ENCODE data around the gene SMIM14.

Gene SMIM14

GRCh38 chr4:39648827-39649558 lies 10.3 kb upstream of the SMIM14 start:
- no peaks in the 10 kb centered on the region for H3K27me3 ChIP-seq (ENCODE audit: control insufficient read depth in 1 of 2, insufficient read depth in 1 of 2, low read length in 2 of 2)
- H3K4ac ChIP-seq (ENCODE audit: low read depth in 1 of 2, low read length in 2 of 2), result no peak overlapping the region
- H4K8ac ChIP-seq (ENCODE audit: low read length), result no peak overlapping the region
- no peaks in the 10 kb centered on the region for H3K79me1 ChIP-seq (replicated peaks; ENCODE audit: low read length, poor library complexity, severe bottlenecking)
- no peaks in the 10 kb centered on the region for H3K36me3 ChIP-seq (ENCODE audit: control insufficient read depth in 1 of 2, insufficient read depth in 2 of 2, low read depth in 1 of 2, low read length in 2 of 2)
- no peaks in the 10 kb centered on the region for H3K9me3 ChIP-seq (ENCODE audit: control insufficient read depth, low read length)
- no peak overlapping the region for H2BK5ac ChIP-seq (ENCODE audit: low read depth, low read length, poor library complexity, severe bottlenecking)
- H2AK5ac ChIP-seq (ENCODE audit: low read length, severe bottlenecking), result no peak overlapping the region
- H3K18ac ChIP-seq (ENCODE audit: low read depth in 1 of 2, low read length in 2 of 2), result no peak overlapping the region
- H3K27ac ChIP-seq (ENCODE audit: low read length, poor library complexity, severe bottlenecking), result no peak overlapping the region
- no peak for DNase-seq
- no peaks in the 10 kb centered on the region for H3K4me1 ChIP-seq (ENCODE audit: control insufficient read depth, insufficient read depth, low read depth, low read length)
- H3K9ac ChIP-seq (ENCODE audit: low read length), result no peak overlapping the region
- no peak overlapping the region for H3K23ac ChIP-seq (ENCODE audit: low read length in 2 of 2)
- H2AFZ ChIP-seq (ENCODE audit: low read depth, low read length), result no peak overlapping the region
- no peak overlapping the region for H2BK12ac ChIP-seq (ENCODE audit: low read length in 2 of 2)
- no peak overlapping the region for H3K14ac ChIP-seq (ENCODE audit: low read length in 2 of 2)
- 94% methylated on average over 6 of the region's 6 CpGs for WGBS
- no peak overlapping the region for H3K4me2 ChIP-seq (ENCODE audit: low read length, poor library complexity, severe bottlenecking)
- H4K91ac ChIP-seq (ENCODE audit: low read length), result no peak overlapping the region
- no peak overlapping the region for H2BK120ac ChIP-seq (ENCODE audit: low read depth, low read length)
- no peak overlapping the region for H3K4me3 ChIP-seq (ENCODE audit: insufficient read depth in 1 of 2, low read depth in 1 of 2, low read length in 2 of 2)
- no peak overlapping the region for H2BK15ac ChIP-seq (ENCODE audit: low read depth, poor library complexity, severe bottlenecking)

- no peak overlapping the region for H2BK15ac ChIP-seq (ENCODE audit: low read depth, poor library complexity, severe bottlenecking)
- no peaks in the 10 kb centered on the region for H3K36me3 ChIP-seq (ENCODE audit: control insufficient read depth in 1 of 2, insufficient read depth in 2 of 2, low read depth in 1 of 2, low read length in 2 of 2)
- H3K23ac ChIP-seq (ENCODE audit: low read length in 2 of 2), result no peak overlapping the region
- no peaks in the 10 kb centered on the region for H3K4me1 ChIP-seq (ENCODE audit: control insufficient read depth, insufficient read depth, low read depth, low read length)
- H3K18ac ChIP-seq (ENCODE audit: low read depth in 1 of 2, low read length in 2 of 2), result no peak overlapping the region
- no peak overlapping the region for H4K91ac ChIP-seq (ENCODE audit: low read length)
- H3K27me3 ChIP-seq (ENCODE audit: control insufficient read depth in 1 of 2, insufficient read depth in 1 of 2, low read length in 2 of 2), result no peaks in the 10 kb centered on the region
- H2BK120ac ChIP-seq (ENCODE audit: low read depth, low read length), result no peak overlapping the region
- no peak overlapping the region for H2BK5ac ChIP-seq (ENCODE audit: low read depth, low read length, poor library complexity, severe bottlenecking)
- no peak overlapping the region for H3K14ac ChIP-seq (ENCODE audit: low read length in 2 of 2)
- no peaks in the 10 kb centered on the region for H3K9me3 ChIP-seq (ENCODE audit: control insufficient read depth, low read length)
- H3K4ac ChIP-seq (ENCODE audit: low read depth in 1 of 2, low read length in 2 of 2), result no peak overlapping the region
- WGBS, result 100% methylated on average over 2 of the region's 3 CpGs
- no peak for DNase-seq
- no peak overlapping the region for H2BK12ac ChIP-seq (ENCODE audit: low read length in 2 of 2)
- H3K79me1 ChIP-seq (replicated peaks; ENCODE audit: low read length, poor library complexity, severe bottlenecking), result no peaks in the 10 kb centered on the region
- no peak overlapping the region for H2AFZ ChIP-seq (ENCODE audit: low read depth, low read length)
- no peak overlapping the region for H4K8ac ChIP-seq (ENCODE audit: low read length)
- H3K27ac ChIP-seq (ENCODE audit: low read length, poor library complexity, severe bottlenecking), result no peak overlapping the region
- H3K4me2 ChIP-seq (ENCODE audit: low read length, poor library complexity, severe bottlenecking), result no peak overlapping the region
- no peak overlapping the region for H3K9ac ChIP-seq (ENCODE audit: low read length)
- no peak overlapping the region for H2AK5ac ChIP-seq (ENCODE audit: low read length, severe bottlenecking)
- no peak overlapping the region for H3K4me3 ChIP-seq (ENCODE audit: insufficient read depth in 1 of 2, low read depth in 1 of 2, low read length in 2 of 2)
These were observed 9.5 kb upstream of the SMIM14 start for GRCh38 chr4:39648213-39648612.

GRCh38 chr4:39642885-39643552 lies 4.4 kb upstream of the SMIM14 start:
- Histone ChIP-seq H2BK5ac (ENCODE audit: low read depth, low read length, poor library complexity, severe bottlenecking) (no peak overlapping the region), H3K27me3 (ENCODE audit: control insufficient read depth in 1 of 2, insufficient read depth in 1 of 2, low read length in 2 of 2) (no peaks in the 10 kb centered on the region), H3K4me2 (ENCODE audit: low read length, poor library complexity, severe bottlenecking) (no peak overlapping the region), H4K8ac (ENCODE audit: low read length) (no peak overlapping the region), H3K4me3 (ENCODE audit: insufficient read depth in 1 of 2, low read depth in 1 of 2, low read length in 2 of 2) (no peak overlapping the region), H3K9ac (ENCODE audit: low read length) (no peak overlapping the region), H2BK15ac (ENCODE audit: low read depth, poor library complexity, severe bottlenecking) (no peak overlapping the region), H3K4me1 (ENCODE audit: control insufficient read depth, insufficient read depth, low read depth, low read length) (peaks cover 3% of the 10 kb centered on the region), H2AFZ (ENCODE audit: low read depth, low read length) (no peak overlapping the region), H3K18ac (ENCODE audit: low read depth in 1 of 2, low read length in 2 of 2) (no peak overlapping the region), H3K36me3 (ENCODE audit: control insufficient read depth in 1 of 2, insufficient read depth in 2 of 2, low read depth in 1 of 2, low read length in 2 of 2) (no peaks in the 10 kb centered on the region), H3K4ac (ENCODE audit: low read depth in 1 of 2, low read length in 2 of 2) (no peak overlapping the region), H3K23ac (ENCODE audit: low read length in 2 of 2) (no peak overlapping the region), H3K27ac (ENCODE audit: low read length, poor library complexity, severe bottlenecking) (no peak overlapping the region), H3K14ac (ENCODE audit: low read length in 2 of 2) (no peak overlapping the region), H2BK120ac (ENCODE audit: low read depth, low read length) (no peak overlapping the region), H4K91ac (ENCODE audit: low read length) (no peak overlapping the region), H2AK5ac (ENCODE audit: low read length, severe bottlenecking) (no peak overlapping the region), H3K9me3 (ENCODE audit: control insufficient read depth, low read length) (no peaks in the 10 kb centered on the region), H3K79me1 (replicated peaks; ENCODE audit: low read length, poor library complexity, severe bottlenecking) (peaks cover 3% of the 10 kb centered on the region), H2BK12ac (ENCODE audit: low read length in 2 of 2) (no peak overlapping the region)
- DNase-seq, result no peak
- WGBS, result no CpG with 5 or more reads among the region's 4 CpGs

- Histone ChIP-seq H3K4me1 (ENCODE audit: control insufficient read depth, insufficient read depth, low read depth, low read length) (peaks cover 3% of the 10 kb centered on the region), H3K14ac (ENCODE audit: low read length in 2 of 2) (no peak overlapping the region), H2BK5ac (ENCODE audit: low read depth, low read length, poor library complexity, severe bottlenecking) (no peak overlapping the region), H2AFZ (ENCODE audit: low read depth, low read length) (no peak overlapping the region), H3K27ac (ENCODE audit: low read length, poor library complexity, severe bottlenecking) (no peak overlapping the region), H2BK12ac (ENCODE audit: low read length in 2 of 2) (no peak overlapping the region), H3K4me3 (ENCODE audit: insufficient read depth in 1 of 2, low read depth in 1 of 2, low read length in 2 of 2) (no peak overlapping the region), H3K9ac (ENCODE audit: low read length) (no peak overlapping the region), H2BK15ac (ENCODE audit: low read depth, poor library complexity, severe bottlenecking) (no peak overlapping the region), H2AK5ac (ENCODE audit: low read length, severe bottlenecking) (no peak overlapping the region), H3K4me2 (ENCODE audit: low read length, poor library complexity, severe bottlenecking) (no peak overlapping the region), H3K9me3 (ENCODE audit: control insufficient read depth, low read length) (no peaks in the 10 kb centered on the region), H3K18ac (ENCODE audit: low read depth in 1 of 2, low read length in 2 of 2) (no peak overlapping the region), H3K23ac (ENCODE audit: low read length in 2 of 2) (no peak overlapping the region), H3K27me3 (ENCODE audit: control insufficient read depth in 1 of 2, insufficient read depth in 1 of 2, low read length in 2 of 2) (no peaks in the 10 kb centered on the region), H3K36me3 (ENCODE audit: control insufficient read depth in 1 of 2, insufficient read depth in 2 of 2, low read depth in 1 of 2, low read length in 2 of 2) (no peaks in the 10 kb centered on the region), H3K4ac (ENCODE audit: low read depth in 1 of 2, low read length in 2 of 2) (no peak overlapping the region), H2BK120ac (ENCODE audit: low read depth, low read length) (no peak overlapping the region), H4K91ac (ENCODE audit: low read length) (no peak overlapping the region), H4K8ac (ENCODE audit: low read length) (no peak overlapping the region), H3K79me1 (replicated peaks; ENCODE audit: low read length, poor library complexity, severe bottlenecking) (peaks cover 3% of the 10 kb centered on the region)
- no peak for DNase-seq
- 77% methylated on average over 1 of the region's 2 CpGs for WGBS
These were observed 2.8 kb upstream of the SMIM14 start for GRCh38 chr4:39641451-39641850.

All from mesenchymal stem cell (in vitro differentiated cells and primary cell).